Measurements from ENCODE around the gene FGGY.

FGGY gene

DNA sequence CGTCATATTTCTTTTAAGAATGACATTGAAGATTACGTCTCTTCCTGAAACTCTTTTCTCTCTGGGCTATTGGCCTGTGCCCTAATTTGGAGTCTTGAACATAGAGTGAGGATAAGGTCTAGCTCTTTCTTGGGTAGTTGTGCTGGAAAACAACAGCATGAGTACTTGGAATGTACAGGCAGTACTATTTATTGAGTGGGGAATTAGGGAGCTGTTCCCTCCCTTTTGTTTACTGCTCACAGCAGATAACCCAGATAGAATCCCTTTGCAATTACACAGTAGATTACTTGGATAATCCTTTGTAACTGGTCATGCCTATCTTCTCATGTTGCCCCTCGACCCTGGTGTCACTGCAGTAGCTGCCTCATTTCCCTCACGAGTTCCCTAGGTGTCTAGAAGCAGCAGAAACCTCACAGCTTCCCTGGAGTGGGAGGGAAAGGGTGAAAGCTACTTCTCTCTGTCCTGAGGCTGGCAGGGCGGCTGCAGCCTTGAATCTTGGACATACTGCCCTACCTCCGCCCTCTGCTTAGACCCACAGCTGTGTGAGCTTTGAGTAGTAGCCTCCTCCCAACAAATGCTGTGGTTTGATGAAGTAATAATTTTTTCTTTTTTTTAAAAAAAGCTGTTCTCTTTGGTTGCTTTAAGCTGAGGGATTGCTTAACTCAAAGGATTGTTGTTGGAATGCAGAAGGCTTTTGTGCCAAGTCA lies 70.6 kb downstream of the FGGY start:
- peak; percentile 92 for DNase-seq (ENCODE audit: low read depth)
- TF ChIP-seq, protein P1, sequence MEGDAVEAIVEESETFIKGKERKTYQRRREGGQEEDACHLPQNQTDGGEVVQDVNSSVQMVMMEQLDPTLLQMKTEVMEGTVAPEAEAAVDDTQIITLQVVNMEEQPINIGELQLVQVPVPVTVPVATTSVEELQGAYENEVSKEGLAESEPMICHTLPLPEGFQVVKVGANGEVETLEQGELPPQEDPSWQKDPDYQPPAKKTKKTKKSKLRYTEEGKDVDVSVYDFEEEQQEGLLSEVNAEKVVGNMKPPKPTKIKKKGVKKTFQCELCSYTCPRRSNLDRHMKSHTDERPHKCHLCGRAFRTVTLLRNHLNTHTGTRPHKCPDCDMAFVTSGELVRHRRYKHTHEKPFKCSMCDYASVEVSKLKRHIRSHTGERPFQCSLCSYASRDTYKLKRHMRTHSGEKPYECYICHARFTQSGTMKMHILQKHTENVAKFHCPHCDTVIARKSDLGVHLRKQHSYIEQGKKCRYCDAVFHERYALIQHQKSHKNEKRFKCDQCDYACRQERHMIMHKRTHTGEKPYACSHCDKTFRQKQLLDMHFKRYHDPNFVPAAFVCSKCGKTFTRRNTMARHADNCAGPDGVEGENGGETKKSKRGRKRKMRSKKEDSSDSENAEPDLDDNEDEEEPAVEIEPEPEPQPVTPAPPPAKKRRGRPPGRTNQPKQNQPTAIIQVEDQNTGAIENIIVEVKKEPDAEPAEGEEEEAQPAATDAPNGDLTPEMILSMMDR (IDR thresholded peaks at IDR 0.05; ENCODE audit: control insufficient read depth, insufficient read depth, low read depth, low read length, missing control alignments): no peak
- no peak overlapping the region for H3K4me3 ChIP-seq (ENCODE audit: control insufficient read depth, low read depth, low read length)

DNA sequence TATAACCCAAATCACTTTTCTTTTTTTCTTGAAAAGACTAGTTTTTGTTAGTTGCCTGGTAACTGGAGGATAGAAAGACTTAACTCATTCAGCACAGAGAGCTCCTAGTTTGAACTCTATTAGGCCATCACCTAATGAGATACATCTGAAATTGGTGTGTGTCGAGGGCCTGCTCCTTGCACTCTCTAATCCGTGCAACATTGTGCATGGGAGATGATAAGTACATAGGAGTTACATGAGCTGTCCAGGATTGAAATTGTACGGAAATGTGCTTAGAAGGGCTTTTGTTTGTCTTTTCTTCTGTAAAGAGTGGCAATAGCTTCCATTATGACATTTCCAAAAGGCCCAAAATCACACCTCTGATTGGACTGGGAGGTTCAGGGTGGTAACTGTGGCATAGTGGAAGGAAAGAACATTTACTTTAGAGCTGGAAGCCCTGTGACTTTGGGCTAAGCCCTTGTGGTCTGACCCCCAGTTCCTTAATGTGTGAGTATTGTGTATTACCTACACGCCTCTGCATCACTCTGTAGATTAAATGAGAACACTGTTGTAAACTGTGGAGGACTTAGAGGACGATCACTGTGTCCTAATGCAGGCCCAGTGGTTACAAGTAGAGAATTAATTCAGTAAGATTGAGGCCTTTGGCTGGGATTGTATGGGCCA lies 71.2 kb downstream of the FGGY start:
- DNase-seq (ENCODE audit: low read depth): no peak
- H3K4me3 ChIP-seq (ENCODE audit: control insufficient read depth, low read depth, low read length): no peak overlapping the region
- TF ChIP-seq, protein P1 (IDR thresholded peaks at IDR 0.05; ENCODE audit: control insufficient read depth, insufficient read depth, low read depth, low read length, missing control alignments): no peak

GRCh38 chr1:59375321-59376220 lies 78.7 kb downstream of the FGGY start:
- H3K4me3 ChIP-seq (ENCODE audit: control insufficient read depth, low read depth, low read length): no peak overlapping the region
- TF ChIP-seq, protein P1 (IDR thresholded peaks at IDR 0.05; ENCODE audit: control insufficient read depth, insufficient read depth, low read depth, low read length, missing control alignments): no peak
- DNase-seq (ENCODE audit: low read depth): peak; percentile 99

DNA sequence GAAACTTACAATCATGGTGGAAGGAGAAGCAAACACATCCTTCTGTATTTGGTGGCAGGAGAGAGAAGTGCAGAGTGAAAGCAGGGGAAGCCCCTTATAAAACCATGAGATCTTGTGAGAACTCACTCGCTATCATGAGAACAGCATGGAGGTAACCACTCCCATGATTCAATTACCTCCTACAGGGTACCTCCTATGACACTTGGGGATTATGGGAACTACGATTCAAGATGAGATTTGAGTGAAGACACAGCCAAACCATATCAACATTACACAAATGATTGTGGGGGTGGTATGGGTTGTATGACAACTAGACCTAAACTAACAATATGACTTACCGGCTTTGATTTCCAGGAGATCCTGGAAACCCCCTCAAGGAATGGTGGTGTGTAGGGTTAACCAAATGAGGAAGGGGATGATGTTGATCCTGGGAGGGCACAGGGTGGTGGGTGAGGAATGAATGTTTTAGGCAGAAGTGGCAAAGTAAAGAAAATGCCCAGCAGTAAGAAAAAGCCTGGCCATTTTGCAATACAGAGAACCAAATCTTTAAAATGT lies 80.5 kb downstream of the FGGY start:
- DNase-seq (ENCODE audit: low read depth): no peak
- TF ChIP-seq, protein P1 (IDR thresholded peaks at IDR 0.05; ENCODE audit: control insufficient read depth, insufficient read depth, low read depth, low read length, missing control alignments): no peak
- no peak overlapping the region for H3K4me3 ChIP-seq (ENCODE audit: control insufficient read depth, low read depth, low read length)

GRCh38 chr1:59378621-59379370 lies 81.9 kb downstream of the FGGY start:
- TF ChIP-seq, protein P1 (IDR thresholded peaks at IDR 0.05; ENCODE audit: control insufficient read depth, insufficient read depth, low read depth, low read length, missing control alignments): no peak
- no peak overlapping the region for H3K4me3 ChIP-seq (ENCODE audit: control insufficient read depth, low read depth, low read length)
- DNase-seq (ENCODE audit: low read depth): no peak

DNA sequence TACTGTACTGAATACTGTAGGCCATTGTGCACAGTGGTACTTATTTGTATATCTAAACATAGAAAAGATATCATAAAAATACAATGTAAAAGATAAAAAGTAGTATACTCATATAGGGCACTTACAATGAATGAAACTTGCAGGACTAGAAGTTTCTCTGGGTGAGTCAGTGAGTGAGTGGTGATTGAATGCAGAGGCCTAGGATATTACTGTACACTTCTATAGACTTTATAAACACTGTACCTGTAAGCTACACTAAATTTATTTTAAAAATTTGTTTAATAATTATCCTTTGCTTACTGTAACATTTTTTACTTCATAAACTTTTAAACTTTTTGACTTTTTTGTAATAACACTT lies 82.5 kb downstream of the FGGY start:
- no peak overlapping the region for H3K4me3 ChIP-seq (ENCODE audit: control insufficient read depth, low read depth, low read length)
- no peak for DNase-seq (ENCODE audit: low read depth)
- TF ChIP-seq, protein P1 (IDR thresholded peaks at IDR 0.05; ENCODE audit: control insufficient read depth, insufficient read depth, low read depth, low read length, missing control alignments): no peak
